MCF 10A (cell line): ENCODE data around the gene CDK17. TPM values are rescaled to one million over a fixed set of nuclear protein-coding genes. Genes with fewer than 3 reads are reported as not detected.

ENCODE experiments used
- total RNA-seq: library from RNA; stranded (reverse); gene quantifications from 2 replicates; pipeline ENCODE4 v1.2.3, GENCODE V29; 2022

Gene CDK17
- total RNA-seq, 1 experiment from 2014 or later, result 49.8 TPM

Other genes starting within 250 kb of the CDK17 start
- gene ELK3, start 206.1 kb downstream of the CDK17 start, total RNA-seq, result 50.1 and 53.2 TPM in 2 replicates
- gene CFAP54, start 89.1 kb upstream of the CDK17 start, total RNA-seq, result 0.56 and 1.1 TPM in 2 replicates